Stomach (tissue), 4 donors: ENCODE results near the gene IL1RL2.

Source experiments
- CTCF ChIP-seq, 7 experiments: fragments of 450-650 bp in 4 of 7; fragments of 200-600 bp in 3 of 7; sonication (generic) in 3 of 7; IDR thresholded peaks; one replicate each; pipeline ENCODE4 v1.5.1; 2016 to 2019; ENCODE audit warnings: antibody characterized with exemption in 7 of 7, control low read depth in 2 of 7, mild to moderate bottlenecking in 1 of 7
- EP300 ChIP-seq: sonication (generic); formaldehyde crosslinking; IDR thresholded peaks from one replicate; pipeline ENCODE4 v1.6.1; 2017; ENCODE audit warnings: antibody characterized with exemption
- POLR2A ChIP-seq, 4 donors: fragments of 450-650 bp; IDR thresholded peaks; one replicate each; pipeline ENCODE4 v1.6.1; 2016; ENCODE audit warnings: antibody characterized with exemption in 4 of 4, control low read depth in 2 of 4, mild to moderate bottlenecking in 1 of 4, moderate library complexity in 1 of 4
- POLR2AphosphoS5 ChIP-seq, 3 donors: sonication (generic); formaldehyde crosslinking; IDR thresholded peaks; one replicate each; pipeline ENCODE4 v1.6.1; 2016; ENCODE audit warnings: antibody characterized with exemption in 3 of 3

GRCh38 chr2:102235042-102235473, 48.2 kb downstream of the IL1RL2 start:
- TF ChIP-seq POLR2A (IDR thresholded peaks at IDR 0.05) (no peak), CTCF (IDR thresholded peaks at IDR 0.05) (no peak), EP300 (no peak), POLR2AphosphoS5 (IDR thresholded peaks at IDR 0.05) (no peak)
